ENCODE results near the gene TDRD3. TPM values are rescaled to one million over a fixed set of nuclear protein-coding genes. Genes with fewer than 3 reads are reported as not detected.

The TDRD3 gene
- total RNA-seq, 1 donor from 2014 or later, result 3.0 TPM

GRCh38 chr13:60412909-60413616, 16.0 kb downstream of the TDRD3 start:
- Histone ChIP-seq H3K36me3 (no peaks in the 10 kb centered on the region), H3K4me3 (no peak overlapping the region), H3K4me1 (peaks cover 0 to 4% of the 10 kb centered on the region in 2 donors), H3K27me3 (no peaks in the 10 kb centered on the region), H3K27ac (no peak overlapping the region), H3K9me3 (no peaks in the 10 kb centered on the region)
- intact Hi-C loops (cut with DNase I), result no loop called here
- no peak for TF ChIP-seq CTCF (IDR thresholded peaks at IDR 0.05)
- DNase-seq (ENCODE audit: low spot score in 2 of 2), result no peak

GRCh38 chr13:60414177-60414576, 17.2 kb downstream of the TDRD3 start:
- Histone ChIP-seq H3K27me3 (no peaks in the 10 kb centered on the region), H3K4me3 (no peak overlapping the region), H3K27ac (no peak overlapping the region), H3K4me1 (peaks cover 0 to 4% of the 10 kb centered on the region in 2 donors), H3K9me3 (no peaks in the 10 kb centered on the region), H3K36me3 (no peaks in the 10 kb centered on the region)
- no peak for TF ChIP-seq CTCF (IDR thresholded peaks at IDR 0.05)
- DNase-seq (ENCODE audit: low spot score in 2 of 2), result no peak
- intact Hi-C loops (cut with DNase I), result no loop called here

- no peak for TF ChIP-seq CTCF (IDR thresholded peaks at IDR 0.05)
- H3K36me3 ChIP-seq, result no peaks in the 10 kb centered on the region
- no peak for DNase-seq (ENCODE audit: low spot score in 2 of 2)
- no peak overlapping the region for H3K27ac ChIP-seq
- H3K9me3 ChIP-seq, result no peaks in the 10 kb centered on the region
- peaks cover 0 to 4% of the 10 kb centered on the region in 2 donors for H3K4me1 ChIP-seq
- no peaks in the 10 kb centered on the region for H3K27me3 ChIP-seq
- no peak overlapping the region for H3K4me3 ChIP-seq
- intact Hi-C loops (cut with DNase I), result no loop called here
These were observed 20.7 kb downstream of the TDRD3 start for GRCh38 chr13:60417734-60418133.

GRCh38 chr13:60418954-60419353, 21.9 kb downstream of the TDRD3 start:
- Histone ChIP-seq H3K9me3 (no peaks in the 10 kb centered on the region), H3K27ac (no peak overlapping the region), H3K4me1 (peaks cover 4 to 8% of the 10 kb centered on the region in 2 donors), H3K27me3 (no peaks in the 10 kb centered on the region), H3K4me3 (no peak overlapping the region), H3K36me3 (no peaks in the 10 kb centered on the region)
- no peak for TF ChIP-seq CTCF (IDR thresholded peaks at IDR 0.05)
- intact Hi-C loops (cut with DNase I), result no loop called here
- no peak for DNase-seq (ENCODE audit: low spot score in 2 of 2)

GRCh38 chr13:60425332-60425731, 28.3 kb downstream of the TDRD3 start:
- intact Hi-C loops (cut with DNase I), result loop anchor here (5.0 kb wide), 1 partner anchor 88 kb away; no protein-coding TSS in a partner anchor
- Histone ChIP-seq H3K27me3 (no peaks in the 10 kb centered on the region), H3K9me3 (no peaks in the 10 kb centered on the region), H3K4me1 (peaks cover 4% of the 10 kb centered on the region in 2 donors), H3K4me3 (no peak overlapping the region), H3K36me3 (no peaks in the 10 kb centered on the region), H3K27ac (no peak overlapping the region)
- DNase-seq (ENCODE audit: low spot score in 2 of 2), result no peak
- no peak for TF ChIP-seq CTCF (IDR thresholded peaks at IDR 0.05)

All from ascending aorta (tissue), 2 donors.